HG03103 (cell line): ENCODE data around the gene ZNF772.
"Not testable (repeated sequence)": the region's sequence is repeated elsewhere in the genome, so short reads cannot be mapped to it uniquely, and the experiment has no call there.

Source experiments
- ATAC-seq: cut with Tn5 transposase; IDR thresholded peaks from one replicate; pipeline ENCODE4 v1.9.1; 2021; ENCODE audit warnings: low read depth; ENCODE audit not compliant: unreplicated experiment

Gene ZNF772

DNA sequence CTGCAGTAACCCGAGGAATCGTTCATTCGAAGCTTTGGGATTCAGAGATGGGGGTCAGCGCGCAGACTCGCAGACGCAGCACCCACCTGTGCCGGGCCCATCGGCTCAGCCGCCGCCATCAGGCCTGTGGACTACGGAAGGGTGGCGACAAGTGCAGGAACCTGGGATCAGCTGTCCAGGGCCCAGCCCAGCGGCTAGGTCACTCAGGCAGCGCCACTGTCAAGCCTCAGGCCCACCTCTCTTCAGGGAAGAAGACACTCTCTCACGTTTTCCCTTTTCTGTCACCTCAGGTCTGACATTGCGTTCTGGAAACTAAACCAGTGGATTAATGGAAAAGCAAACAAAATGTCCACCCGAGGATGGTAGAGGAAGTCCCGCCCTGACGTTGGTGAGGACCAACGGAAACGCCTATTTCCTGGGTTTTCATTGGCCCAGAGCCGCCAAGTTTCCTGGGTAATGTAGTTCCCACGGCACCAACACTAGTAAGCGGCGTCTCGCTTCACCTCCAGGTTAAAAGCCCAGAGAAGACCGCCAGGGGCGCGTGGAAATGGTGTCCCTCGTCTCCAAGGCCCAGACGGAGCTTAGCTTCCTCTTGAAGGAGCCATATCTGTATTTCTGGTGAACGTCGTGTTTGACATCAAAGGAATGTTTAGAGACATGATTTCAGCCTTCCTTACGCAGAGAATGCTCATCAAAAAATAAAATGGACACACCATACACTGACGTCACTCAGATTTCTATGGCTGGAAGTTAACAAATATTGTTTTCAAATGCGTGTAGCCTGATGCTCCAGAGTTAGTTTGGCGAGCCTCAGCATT is at the start of gene ZNF772:
ZNF772 (minus strand) TSS at position 376 of the 818 bp plus-strand sequence; CDS start at position 119, 257 bp downstream.
- ATAC-seq, result peak; percentile 84

DNA sequence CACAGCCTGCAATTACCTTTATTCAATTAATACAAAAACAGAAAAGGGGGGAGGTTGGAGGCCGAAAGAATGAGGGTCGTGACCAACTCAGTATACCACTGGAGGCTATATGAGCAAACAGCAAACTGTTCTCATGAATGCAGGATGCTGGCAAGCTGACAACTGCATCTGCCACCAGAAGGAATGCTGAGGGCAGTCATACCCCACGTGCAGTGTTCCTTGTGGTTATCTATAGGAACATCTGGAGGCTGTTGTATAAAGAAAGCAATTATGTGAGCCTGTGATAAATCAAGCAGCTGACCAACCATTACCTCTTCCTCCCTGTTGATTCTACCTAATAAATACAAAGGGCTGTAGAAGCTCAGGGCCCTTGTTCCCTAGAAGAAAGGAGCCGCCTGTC is 40.7 kb upstream of the ZNF772 start:
- ATAC-seq, result not testable (repeated sequence)

DNA sequence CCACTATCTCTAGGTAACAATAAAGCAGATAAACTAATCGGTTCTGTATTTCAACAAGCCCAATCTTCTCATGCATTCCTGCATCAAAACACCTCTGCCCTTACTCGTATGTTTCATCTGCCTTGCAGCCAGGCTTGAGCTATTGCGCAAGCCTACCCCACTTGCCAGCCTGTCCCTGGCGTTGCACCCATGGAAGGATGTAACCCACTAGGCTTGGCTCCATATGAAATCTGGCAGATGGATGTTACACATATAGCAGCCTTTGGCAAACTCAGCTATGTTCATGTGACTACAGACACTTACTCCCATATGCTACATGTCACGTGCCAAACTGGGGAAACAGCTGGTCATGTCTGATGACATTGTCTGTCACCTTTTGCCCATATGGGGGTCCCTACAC is 37.9 kb upstream of the ZNF772 start:
- ATAC-seq, result no peak

DNA sequence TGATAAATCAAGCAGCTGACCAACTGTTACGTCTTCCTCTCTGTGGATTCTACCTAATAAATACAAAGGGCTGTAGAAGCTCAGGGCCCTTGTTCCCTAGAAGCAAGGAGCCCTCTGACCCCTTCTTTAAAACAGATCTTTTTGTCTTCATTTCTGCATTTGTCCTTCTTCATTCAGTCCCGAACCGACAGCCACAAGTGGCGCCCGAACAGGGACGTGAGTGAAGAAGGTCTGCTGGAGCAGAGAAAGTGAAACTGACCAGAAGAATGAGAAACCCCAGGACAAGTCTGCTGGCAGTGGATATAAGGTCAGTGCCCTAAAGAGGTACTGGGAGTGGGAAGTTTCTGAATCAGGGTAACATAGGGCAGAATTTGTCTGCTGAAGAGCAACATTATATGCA is 35.5 kb upstream of the ZNF772 start:
- ATAC-seq, result no peak

DNA sequence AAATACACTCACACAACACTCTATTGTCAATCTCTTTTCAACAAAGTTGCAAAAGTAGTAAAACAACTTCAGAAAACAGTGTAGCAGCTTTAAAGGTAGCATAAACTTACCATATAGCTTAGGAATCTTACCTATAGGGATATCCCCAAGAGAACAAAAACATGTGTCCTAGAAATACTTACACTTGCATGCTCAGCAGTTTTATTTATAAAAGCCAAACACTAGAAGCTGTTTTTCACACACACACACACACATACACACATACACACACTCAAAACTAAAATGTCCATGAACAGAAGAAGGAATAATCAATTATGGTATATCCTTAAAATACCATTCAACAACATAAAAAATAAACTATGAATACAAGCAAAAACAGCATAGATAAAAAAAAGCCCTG is 34.1 kb upstream of the ZNF772 start:
- no peak for ATAC-seq

DNA sequence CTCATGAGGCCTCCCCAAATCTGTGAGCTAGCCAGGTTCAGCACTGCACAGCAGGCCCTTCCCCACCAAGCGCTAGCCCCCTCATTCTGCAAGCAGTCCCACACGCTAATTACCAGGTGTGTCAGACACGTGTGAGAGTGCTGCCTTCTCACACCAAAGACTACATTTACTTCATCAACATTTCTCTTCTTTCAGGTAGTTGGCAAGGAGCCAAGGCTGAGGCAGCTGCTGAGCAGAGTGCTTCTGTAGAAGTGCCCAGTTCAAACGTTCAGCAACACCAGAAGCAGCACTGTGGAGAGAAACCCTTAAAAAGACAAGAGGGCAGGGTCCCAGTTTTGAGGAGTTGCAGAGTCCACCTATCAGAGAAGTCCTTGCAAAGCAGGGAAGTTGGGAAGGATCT is 28.8 kb upstream of the ZNF772 start:
- ATAC-seq, result no peak

DNA sequence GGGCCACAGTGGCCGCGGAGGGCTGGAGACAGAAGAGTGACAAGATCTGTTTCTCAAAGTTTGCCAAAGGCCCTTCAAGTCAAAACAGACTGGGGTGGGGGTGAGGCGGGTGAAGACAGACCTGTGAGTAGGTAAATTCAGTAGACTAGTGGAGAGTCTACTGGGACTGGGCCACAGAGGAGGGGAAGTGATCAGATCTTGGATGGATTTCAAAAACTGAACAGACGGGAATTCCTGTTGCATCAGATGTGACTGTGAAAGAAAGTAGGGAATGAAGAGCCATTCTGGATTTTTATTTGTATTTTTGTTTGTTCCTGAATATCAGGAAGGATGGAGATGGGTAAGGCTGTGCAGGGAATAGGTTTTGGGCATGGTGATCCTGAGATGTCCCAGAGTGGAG is 23.0 kb upstream of the ZNF772 start:
- not testable (repeated sequence) for ATAC-seq

DNA sequence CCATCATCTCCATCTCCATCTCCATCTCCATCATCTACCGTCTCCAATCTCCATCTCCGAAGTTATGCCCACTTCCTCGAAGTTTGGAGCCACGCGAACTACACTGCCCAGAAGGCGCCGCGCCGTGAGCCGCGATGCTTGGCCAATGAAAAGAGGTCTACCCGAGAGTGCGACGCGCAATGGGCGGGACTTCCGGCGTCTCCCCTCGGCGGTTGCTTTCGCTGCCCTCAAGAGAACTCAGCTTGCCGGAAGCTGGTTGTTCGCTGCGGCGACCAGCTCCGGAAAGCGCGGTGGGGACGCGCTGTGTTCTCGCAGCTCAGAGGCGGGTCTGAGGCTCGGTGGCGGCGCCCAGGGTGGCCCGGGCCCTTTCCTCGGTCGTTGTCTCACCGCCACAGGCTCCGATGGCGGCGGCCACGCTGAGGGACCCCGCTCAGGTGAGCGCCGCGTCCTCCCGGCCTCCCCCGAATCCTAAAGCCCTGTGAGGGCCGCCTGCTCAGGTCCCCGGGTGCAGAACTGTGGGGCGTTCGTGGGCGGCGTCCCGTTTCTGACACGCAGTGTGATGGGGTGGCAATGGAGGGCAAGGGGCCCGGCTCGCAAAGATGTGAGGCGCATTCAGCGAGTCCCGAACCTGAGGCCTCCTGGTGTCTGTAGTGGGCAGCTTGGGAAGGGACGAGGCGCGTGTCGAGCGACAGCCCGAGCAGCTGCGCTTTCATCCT is 22.5 kb upstream of the ZNF772 start, which contains the start of gene ZNF773:
ZNF773 (plus strand) TSS at position 259 of the 716 bp plus-strand sequence; CDS start at position 402, 143 bp downstream.
- ATAC-seq, result peak; percentile 100

DNA sequence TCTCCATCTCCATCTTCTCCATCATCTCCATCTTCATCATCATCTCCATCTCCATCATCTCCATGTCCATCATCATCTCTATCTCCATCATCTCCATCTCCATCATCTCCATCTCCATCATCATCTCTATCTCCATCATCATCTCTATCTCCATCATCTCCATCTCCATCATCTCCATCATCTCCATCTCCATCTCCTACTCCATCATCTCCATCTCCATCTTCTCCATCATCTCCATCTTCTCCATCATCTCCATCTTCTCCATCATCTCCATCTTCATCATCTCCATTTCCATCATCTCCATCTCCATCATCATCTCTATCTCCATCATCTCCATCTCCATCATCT is 21.9 kb upstream of the ZNF772 start:
- ATAC-seq, result not testable (repeated sequence)

DNA sequence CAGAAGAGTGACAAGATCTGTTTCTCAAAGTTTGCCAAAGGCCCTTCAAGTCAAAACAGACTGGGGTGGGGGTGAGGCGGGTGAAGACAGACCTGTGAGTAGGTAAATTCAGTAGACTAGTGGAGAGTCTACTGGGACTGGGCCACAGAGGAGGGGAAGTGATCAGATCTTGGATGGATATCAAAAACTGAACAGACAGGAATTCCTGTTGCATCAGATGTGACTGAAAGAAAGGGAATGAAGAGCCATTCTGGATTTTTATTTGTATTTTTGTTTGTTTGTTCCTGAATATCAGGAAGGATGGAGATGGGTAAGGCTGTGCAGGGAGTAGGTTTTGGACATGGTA is 10.9 kb upstream of the ZNF772 start:
- not testable (repeated sequence) for ATAC-seq

DNA sequence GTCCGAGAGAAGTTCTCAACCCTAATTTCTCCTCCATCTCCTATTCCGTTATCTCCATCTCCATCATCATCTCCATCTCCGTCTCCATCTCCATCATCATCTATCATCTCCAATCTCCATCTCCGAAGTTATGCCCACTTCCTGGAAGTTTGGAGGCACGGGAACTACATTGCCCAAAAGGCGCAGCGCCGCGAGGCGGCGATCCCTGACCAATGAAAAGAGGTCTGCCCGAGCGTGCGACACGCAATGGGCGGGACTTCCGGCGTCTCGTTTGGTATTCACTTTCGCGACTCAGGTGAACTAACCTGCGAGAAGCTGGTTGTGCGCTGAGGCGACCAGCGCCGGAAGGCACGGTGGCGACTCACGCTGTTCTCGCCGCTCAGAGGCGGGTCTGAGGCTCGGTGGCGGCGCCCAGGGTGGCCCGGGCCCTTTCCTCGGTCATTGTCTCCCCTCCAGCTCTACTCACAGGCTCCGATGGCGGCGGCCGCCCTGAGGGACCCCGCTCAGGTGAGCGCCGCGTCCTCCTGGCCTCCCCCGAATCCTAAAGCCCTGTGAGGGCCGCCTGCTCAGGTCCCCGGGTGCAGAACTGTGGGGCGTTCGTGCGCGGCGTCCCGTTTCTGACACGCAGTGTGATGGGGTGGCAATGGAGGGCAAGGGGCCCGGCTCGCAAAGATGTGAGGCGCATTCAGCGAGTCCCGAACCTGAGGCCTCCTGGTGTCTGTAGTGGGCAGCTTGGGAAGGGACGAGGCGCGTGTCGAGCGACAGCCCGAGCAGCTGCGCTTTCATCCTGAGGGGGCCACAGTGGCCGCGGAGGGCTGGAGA is 10.3 kb upstream of the ZNF772 start, which contains the start of gene ZNF419:
ZNF419 (plus strand) TSS at position 274 of the 822 bp plus-strand sequence; CDS start at position 475, 201 bp downstream.
- peak; percentile 90 for ATAC-seq

DNA sequence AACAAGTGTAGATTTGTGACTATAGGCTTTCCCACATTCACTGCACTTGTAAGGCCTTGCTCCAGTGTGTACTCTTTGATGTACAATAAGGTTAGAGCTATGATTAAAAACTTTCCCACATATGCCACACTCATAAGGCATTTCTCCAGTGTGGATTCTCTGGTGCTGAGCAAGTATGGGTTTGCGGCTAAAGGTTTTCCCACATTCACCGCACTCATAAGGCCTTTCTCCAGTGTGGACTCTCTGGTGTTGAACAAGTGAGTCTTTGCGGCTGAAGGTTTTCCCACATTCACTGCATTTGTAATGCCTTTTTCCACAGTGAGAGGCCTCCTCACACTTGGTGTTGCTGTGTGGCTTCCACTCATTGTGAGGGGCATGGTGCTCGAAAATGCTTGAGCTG is 3.7 kb downstream of the ZNF772 start:
- no peak for ATAC-seq

DNA sequence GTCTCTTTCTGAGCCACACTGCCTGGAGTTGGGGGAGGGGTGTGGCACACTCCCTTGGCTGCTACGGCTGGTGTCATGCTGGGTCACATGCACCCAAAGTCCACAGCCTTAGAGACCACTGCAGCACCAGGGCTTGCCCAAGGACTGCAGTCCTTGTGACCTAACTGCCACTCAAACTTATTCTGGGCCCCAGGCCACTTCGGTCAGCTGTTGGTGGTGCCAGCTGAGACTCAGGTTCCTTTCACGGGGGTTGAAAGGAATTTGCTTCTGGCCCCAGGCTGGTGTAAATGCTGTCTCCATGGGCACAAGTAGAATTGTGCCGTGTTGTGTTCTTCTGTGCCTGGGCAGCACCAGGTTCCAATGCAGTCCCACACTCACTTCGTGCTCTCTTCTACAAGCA is 10.9 kb downstream of the ZNF772 start:
- no peak for ATAC-seq

DNA sequence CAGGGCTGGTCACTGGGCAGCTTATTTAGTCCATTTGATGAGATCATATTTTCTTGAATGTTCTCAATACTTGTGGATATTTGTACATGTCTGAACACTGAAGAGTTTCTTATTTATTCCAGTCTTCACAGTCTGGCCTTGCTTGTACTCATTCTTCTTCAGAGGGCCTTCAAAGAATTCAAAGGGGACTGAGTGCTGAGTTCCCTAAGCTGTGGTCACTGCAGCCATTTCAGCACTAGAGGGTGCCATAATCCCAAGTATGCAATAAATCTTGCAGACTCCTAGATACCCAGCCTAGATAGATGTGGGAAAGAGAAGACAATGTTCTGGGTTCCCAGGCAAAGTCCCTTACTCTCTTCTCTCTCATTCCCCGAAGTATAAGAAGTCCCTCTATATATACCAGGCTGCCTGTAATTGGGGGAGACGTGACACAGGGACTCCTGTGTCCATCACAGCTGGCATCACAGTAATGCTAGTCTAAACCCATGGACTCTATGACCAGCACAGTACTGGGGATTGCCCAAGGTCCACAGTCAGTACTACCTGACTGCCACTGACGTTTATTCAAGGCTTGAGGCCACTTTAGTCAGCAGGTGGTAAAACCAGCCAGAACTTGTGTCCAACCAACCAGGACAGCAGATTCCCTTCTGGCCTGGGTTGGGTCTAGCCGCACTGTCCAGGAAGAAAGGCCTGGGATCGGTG is 11.5 kb downstream of the ZNF772 start:
- ATAC-seq, result no peak

DNA sequence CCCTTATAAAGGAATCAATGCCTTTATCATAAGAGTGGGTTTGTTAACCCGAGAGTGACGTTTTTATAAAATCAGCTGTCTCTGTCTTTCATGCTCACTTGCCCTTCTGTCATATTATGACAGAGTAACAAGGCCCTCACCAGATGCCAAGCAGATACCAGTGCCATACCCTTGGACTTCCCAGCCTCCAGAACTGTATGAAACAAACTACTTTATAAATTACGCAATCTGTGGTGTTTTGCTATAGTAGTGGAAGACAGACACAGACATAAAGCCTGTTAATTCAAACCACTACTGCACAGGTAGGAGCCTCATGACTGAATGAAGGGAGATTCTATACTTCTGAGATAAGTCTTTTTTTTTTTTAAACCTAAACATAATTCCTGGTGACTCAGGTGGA is 25.1 kb downstream of the ZNF772 start:
- no peak for ATAC-seq

DNA sequence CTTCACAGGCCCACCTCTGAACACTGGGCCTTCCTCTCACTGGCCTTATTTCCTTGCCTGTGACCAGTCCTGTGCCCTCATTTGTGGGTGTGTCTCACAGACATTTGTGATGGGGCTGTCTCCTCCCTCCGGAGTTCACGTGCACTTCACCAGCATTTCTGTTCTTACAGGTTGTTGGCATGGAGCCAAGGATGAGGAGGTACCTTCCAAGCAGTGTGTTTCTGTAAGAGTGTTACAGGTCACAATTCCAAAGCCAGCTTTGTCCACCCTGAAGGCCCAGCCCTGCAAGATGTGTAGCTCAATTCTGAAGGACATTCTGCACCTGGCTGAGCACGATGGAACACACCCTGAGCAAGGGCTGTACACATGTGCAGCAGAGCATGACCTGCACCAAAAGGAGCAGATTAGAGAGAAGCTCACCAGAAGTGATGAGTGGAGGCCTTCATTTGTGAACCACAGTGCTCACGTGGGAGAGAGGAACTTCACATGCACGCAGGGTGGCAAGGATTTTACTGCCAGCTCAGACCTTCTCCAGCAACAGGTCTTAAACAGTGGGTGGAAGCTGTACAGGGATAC is 34.2 kb downstream of the ZNF772 start:
- ATAC-seq, result no peak

DNA sequence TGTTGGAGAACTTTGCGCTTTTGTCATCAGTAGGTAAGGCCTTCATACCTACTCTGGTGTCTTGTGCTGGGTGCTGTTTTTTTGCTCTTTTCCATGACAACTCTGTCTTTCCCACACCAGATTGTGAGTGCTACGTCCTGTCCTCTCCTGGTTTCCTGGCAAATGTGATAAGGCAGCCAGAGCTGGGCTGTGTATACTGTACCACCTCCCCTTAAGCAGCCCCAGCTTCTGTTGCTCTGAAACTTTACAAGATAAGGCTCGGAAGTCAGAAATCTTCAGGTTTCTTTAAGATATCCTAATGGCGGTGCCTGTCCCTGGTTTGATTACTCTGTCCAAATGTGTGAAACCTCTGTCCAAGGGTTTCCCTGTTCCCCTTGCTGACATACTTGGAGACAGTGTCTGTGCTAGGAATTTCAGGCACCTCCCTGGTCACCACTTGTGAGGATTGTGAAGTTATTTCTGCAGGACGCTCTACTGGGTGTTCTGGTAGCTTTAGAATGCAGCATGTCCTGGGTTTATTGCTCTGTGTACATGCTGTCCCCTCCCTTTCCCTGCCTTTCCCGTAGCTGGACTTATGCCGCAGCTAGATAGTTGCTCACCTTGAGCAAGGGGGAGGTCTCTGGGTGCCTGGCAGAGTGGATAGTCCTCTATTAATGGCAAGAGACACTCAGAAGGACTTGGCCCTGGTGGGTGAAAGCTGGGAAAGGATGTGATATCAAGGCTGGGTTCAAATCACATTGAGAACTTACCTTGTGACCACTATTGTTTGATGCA is 35.2 kb downstream of the ZNF772 start:
- ATAC-seq, result no peak

DNA sequence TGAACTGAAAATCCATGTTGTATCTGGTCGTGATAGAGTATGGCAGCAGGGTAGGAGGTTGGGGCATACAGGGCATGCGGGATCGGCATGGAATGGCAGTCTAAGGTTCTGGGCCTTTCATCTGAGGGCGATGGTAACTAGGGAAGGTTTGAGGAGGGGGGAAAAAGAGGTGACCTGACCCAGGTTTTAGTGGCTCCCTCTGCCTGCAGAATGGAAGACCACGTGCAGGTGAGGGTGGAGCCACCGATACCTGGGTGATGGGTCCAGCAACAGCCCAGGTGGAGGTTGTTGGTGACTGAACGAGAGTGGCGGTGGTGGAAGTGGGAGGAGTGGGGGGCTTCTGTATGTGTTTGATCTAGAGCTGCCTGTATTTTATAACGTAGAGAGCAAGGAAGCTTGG is 38.4 kb downstream of the ZNF772 start:
- no peak for ATAC-seq

DNA sequence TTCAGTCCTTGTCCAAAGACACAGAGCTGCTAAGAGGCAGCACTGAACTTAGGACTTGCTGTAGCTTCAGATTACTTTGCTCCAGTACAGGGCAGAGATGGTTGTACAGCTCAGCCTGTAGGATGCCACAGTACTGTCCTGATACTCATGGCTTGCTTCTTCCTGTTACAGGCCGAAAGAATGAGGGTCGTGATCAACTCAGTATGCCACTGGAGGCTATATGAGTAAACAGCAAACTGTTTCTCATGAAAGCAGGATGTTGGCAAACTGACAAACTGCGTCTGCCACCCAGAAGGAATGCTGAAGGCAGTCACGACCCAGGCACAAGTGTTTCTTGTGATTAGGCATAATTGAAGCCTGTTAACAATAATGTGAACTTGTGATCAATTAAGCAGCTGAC is 39.4 kb downstream of the ZNF772 start:
- ATAC-seq, result no peak
